HEK293T (cell line): ENCODE measurements around the gene THUMPD1.
"Not testable (repeated sequence)": the region's sequence is repeated elsewhere in the genome, so short reads cannot be mapped to it uniquely, and the experiment has no call there.

Source experiments
- CTCF ChIA-PET: fragments of 350-600 bp; formaldehyde crosslinking; extraction: SDS; loops from one replicate; lab custom pipeline; 2021; ENCODE audit warnings: antibody characterized with exemption, inconsistent platforms; lab: Yijun Ruan, JAX
- POLR2A ChIA-PET: fragments of 350-600 bp; formaldehyde crosslinking; extraction: SDS; loops from one replicate; lab custom pipeline; 2020; ENCODE audit warnings: antibody characterized with exemption, inconsistent platforms; lab: Yijun Ruan, JAX
- DNase-seq: peaks from one replicate; pipeline ENCODE4 v3.0.0; 2012; ENCODE audit warnings: mixed read lengths; ENCODE audit errors: extremely low spot score
- ARNT ChIP-seq: fragments of 450-650 bp; IDR thresholded peaks from 2 replicates; pipeline ENCODE4 v1.6.1; 2017; ENCODE audit warnings: mild to moderate bottlenecking
- BHLHE40 ChIP-seq: fragments of 450-650 bp; IDR thresholded peaks from 2 replicates; pipeline ENCODE4 v1.6.1; 2016; ENCODE audit warnings: mild to moderate bottlenecking, moderate library complexity, borderline replicate concordance
- CTBP1 ChIP-seq: fragments of 450-650 bp; IDR thresholded peaks from 2 replicates; pipeline ENCODE4 v1.6.1; 2016; ENCODE audit warnings: borderline replicate concordance
- ELF4 ChIP-seq: fragments of 450-650 bp; IDR thresholded peaks from 2 replicates; pipeline ENCODE4 v1.6.1; 2017; ENCODE audit warnings: antibody characterized with exemption
- FOXA1 ChIP-seq: fragments of 450-650 bp; IDR thresholded peaks from 2 replicates; pipeline ENCODE4 v1.6.1; 2016; ENCODE audit warnings: mild to moderate bottlenecking
- FOXK2 ChIP-seq: fragments of 450-650 bp; IDR thresholded peaks from 2 replicates; pipeline ENCODE4 v1.6.1; 2016; ENCODE audit warnings: mild to moderate bottlenecking
- FOXM1 ChIP-seq: fragments of 450-650 bp; IDR thresholded peaks from 2 replicates; pipeline ENCODE4 v1.6.1; 2017; ENCODE audit warnings: mild to moderate bottlenecking, borderline replicate concordance
- HDGF ChIP-seq: fragments of 450-650 bp; IDR thresholded peaks from 2 replicates; pipeline ENCODE4 v1.6.1; 2017; ENCODE audit warnings: antibody characterized with exemption, borderline replicate concordance
- L3MBTL2 ChIP-seq: fragments of 450-650 bp; conservative IDR thresholded peaks from 2 replicates; pipeline ENCODE4 v1.6.1; 2016; ENCODE audit warnings: mild to moderate bottlenecking
- LEF1 ChIP-seq: fragments of 450-650 bp; IDR thresholded peaks from 2 replicates; pipeline ENCODE4 v1.6.1; 2017; ENCODE audit warnings: mild to moderate bottlenecking, borderline replicate concordance
- NFRKB ChIP-seq: fragments of 450-650 bp; IDR thresholded peaks from 2 replicates; pipeline ENCODE4 v1.6.1; 2016; ENCODE audit warnings: mild to moderate bottlenecking, moderate library complexity
- PKNOX1 ChIP-seq: fragments of 450-650 bp; IDR thresholded peaks from 2 replicates; pipeline ENCODE4 v1.6.1; 2016
- SP1 ChIP-seq: fragments of 450-650 bp; IDR thresholded peaks from 2 replicates; pipeline ENCODE4 v1.6.1; 2017
- SUZ12 ChIP-seq: fragments of 450-650 bp; IDR thresholded peaks from 2 replicates; pipeline ENCODE4 v1.6.1; 2016; ENCODE audit warnings: mild to moderate bottlenecking
- TARDBP ChIP-seq: fragments of 450-650 bp; IDR thresholded peaks from 2 replicates; pipeline ENCODE4 v1.6.1; 2016
- ZNF384 ChIP-seq: fragments of 450-650 bp; IDR thresholded peaks from 2 replicates; pipeline ENCODE4 v1.6.1; 2016

The THUMPD1 gene

GRCh38 chr16:20707461-20707860 lies 34.2 kb downstream of the THUMPD1 start:
- DNase-seq, result no peak
- ChIA-PET CTCF (no interaction called here), POLR2A (no interaction called here)
- TF ChIP-seq ELF4 (no peak), ZNF384 (no peak)

- POLR2A ChIA-PET, DNase-seq, CTCF ChIA-PET: not testable (repeated sequence)
Measured at GRCh38 chr16:20705972-20706371, 35.6 kb downstream of the THUMPD1 start.

GRCh38 chr16:20704281-20704680 lies 37.3 kb downstream of the THUMPD1 start:
- ChIA-PET POLR2A (no interaction called here), CTCF (no interaction called here)
- no peak for DNase-seq
- TF ChIP-seq ELF4 (no peak), TARDBP (no peak), CTBP1 (no peak), FOXK2 (no peak), LEF1 (no peak), SP1 (no peak), NFRKB (no peak), PKNOX1 (no peak), FOXM1 (no peak), ZNF384 (no peak), L3MBTL2 (no peak), HDGF (no peak), BHLHE40 (no peak)

GRCh38 chr16:20701692-20702091 lies 39.9 kb downstream of the THUMPD1 start:
- DNase-seq, CTCF ChIA-PET, POLR2A ChIA-PET: not testable (repeated sequence)

GRCh38 chr16:20696618-20697017 lies 45.0 kb downstream of the THUMPD1 start:
- no peak for TF ChIP-seq ELF4
- no peak for TF ChIP-seq HDGF
- TF ChIP-seq LEF1, result no peak
- no peak for TF ChIP-seq PKNOX1
- no peak for TF ChIP-seq SP1
- TF ChIP-seq TARDBP, result no peak
- TF ChIP-seq ZNF384, result no peak
- no peak for TF ChIP-seq FOXM1
- POLR2A ChIA-PET, result no interaction called here
- DNase-seq, result no peak
- CTCF ChIA-PET, result interaction anchor here (0.5 kb wide), 1 partner anchor 21 kb away, joined by 3 read pairs; no protein-coding TSS in a partner anchor

- DNase-seq, result no peak
- TF ChIP-seq ELF4 (no peak), FOXM1 (no peak), BHLHE40 (no peak), LEF1 (no peak), NFRKB (no peak), SP1 (no peak), TARDBP (no peak), PKNOX1 (no peak), L3MBTL2 (no peak), ZNF384 (no peak), HDGF (no peak), FOXA1 (no peak), CTBP1 (no peak), ARNT (no peak), SUZ12 (no peak), FOXK2 (no peak)
- ChIA-PET CTCF (no interaction called here), POLR2A (no interaction called here)
Measured at GRCh38 chr16:20695024-20695423, 46.6 kb downstream of the THUMPD1 start.

GRCh38 chr16:20694096-20694495 lies 47.5 kb downstream of the THUMPD1 start:
- POLR2A ChIA-PET, DNase-seq, CTCF ChIA-PET: not testable (repeated sequence)

- DNase-seq, result no peak
- CTCF ChIA-PET, result no interaction called here
- POLR2A ChIA-PET, result no interaction called here
- TF ChIP-seq BHLHE40, result no peak
- no peak for TF ChIP-seq ARNT
- no peak for TF ChIP-seq ZNF384
- no peak for TF ChIP-seq CTBP1
- no peak for TF ChIP-seq FOXM1
- no peak for TF ChIP-seq NFRKB
- no peak for TF ChIP-seq SUZ12
Measured at GRCh38 chr16:20689668-20690067, 52.0 kb downstream of the THUMPD1 start.
